K562 (cell line): ENCODE results near the gene ST3GAL5. TPM values are rescaled to one million over a fixed set of nuclear protein-coding genes. Genes with fewer than 3 reads are reported as not detected.

Experiments used
- ATAC-seq: fragments of 200-7000 bp; cut with Tn5 transposase; 3 replicates; pipeline ENCODE4 v1.9.1; 2020; ENCODE audit warnings: moderate library complexity
- BruUV-seq: library from RNA; stranded (reverse); fragments of 400-500 nt; replicated peaks from 2 replicates; lab custom pipeline; 2021; lab: Mats Ljungman, UMichigan
- CTCF ChIA-PET: fragments of 300-600 bp; formaldehyde crosslinking; extraction: SDS; loops from one replicate; lab custom pipeline; 2021; ENCODE audit warnings: low intra/inter-chr PET ratio; lab: Yijun Ruan, JAX
- POLR2A ChIA-PET: fragments of 300-600, 350-650 bp; sonication (Branson Sonifier 250); formaldehyde crosslinking; extraction: SDS; loops from one replicate; lab custom pipeline; 2021; ENCODE audit warnings: antibody characterized with exemption, inconsistent platforms; lab: Yijun Ruan, JAX
- DNase-seq, 4 experiments: peaks; one replicate each; pipeline versions ENCODE4 v3.0.0 to v3.0.0-alpha.2; 2011 to 2018; ENCODE audit warnings: low spot score in 3 of 4, mixed read lengths in 3 of 4; ENCODE audit errors: extremely low read depth in 1 of 4
- FAIRE-seq: peaks from 2 replicates; lab custom pipeline; 2011; peaks lifted over from hg19 to GRCh38; lab: Jason Lieb, UNC
- H2AFZ ChIP-seq: 2 replicates; pipeline ENCODE4 v1.6.0; 2011; ENCODE audit warnings: low read depth, low read length, control low read depth, inconsistent platforms
- H3K27ac ChIP-seq: fragments of 200-600 bp; 3 replicates; pipeline ENCODE4 v1.8.0; 2011; ENCODE audit warnings: low read depth, mild to moderate bottlenecking, control low read depth, inconsistent platforms, low read length, moderate library complexity, mixed read lengths; ENCODE audit errors: extremely low read depth
- H3K27me3 ChIP-seq, 2 experiments: fragments of 300-600 bp in 1 of 2; 2 replicates in 1 of 2; 3 replicates in 1 of 2; pipeline versions ENCODE4 v1.6.0 to v1.8.0; 2011; ENCODE audit warnings: inconsistent platforms in 2 of 2, low read length in 2 of 2, mild to moderate bottlenecking in 1 of 2, mixed read lengths in 1 of 2, moderate library complexity in 1 of 2; ENCODE audit not compliant: control insufficient read depth in 2 of 2, insufficient read depth in 2 of 2
- H3K36me3 ChIP-seq: fragments of 300-600 bp; 3 replicates; pipeline ENCODE4 v1.8.0; 2011; ENCODE audit warnings: mild to moderate bottlenecking, low read length, inconsistent platforms; ENCODE audit not compliant: control insufficient read depth, insufficient read depth
- H3K4me1 ChIP-seq, 2 experiments: fragments of 200-600 bp in 1 of 2; replicated peaks in 1 of 2; 2 replicates in 1 of 2; 3 replicates in 1 of 2; pipeline versions ENCODE4 v1.5.1 to v1.8.0; 2011; ENCODE audit warnings: inconsistent platforms in 2 of 2, low read length in 2 of 2, mild to moderate bottlenecking in 1 of 2, mixed read lengths in 1 of 2, moderate library complexity in 1 of 2; ENCODE audit not compliant: control insufficient read depth in 2 of 2, insufficient read depth in 2 of 2
- H3K4me2 ChIP-seq: 2 replicates; pipeline ENCODE4 v1.6.1; 2011; ENCODE audit warnings: low read length, control low read depth, inconsistent platforms, mixed read lengths; ENCODE audit not compliant: insufficient read depth
- H3K4me3 ChIP-seq: fragments of 200-600 bp; sonication (generic), shearing (Covaris generic); 2 replicates; pipeline ENCODE4 v1.5.1; 2016; ENCODE audit warnings: control low read depth, inconsistent platforms
- H3K79me2 ChIP-seq: fragments of 200-600 bp; 3 replicates; pipeline ENCODE4 v1.8.0; 2011; ENCODE audit warnings: low read length, inconsistent platforms; ENCODE audit not compliant: control insufficient read depth, insufficient read depth
- H3K9ac ChIP-seq, 2 experiments: 2 replicates each; pipeline versions ENCODE4 v1.6.0 to v1.6.1; 2011; ENCODE audit warnings: low read depth in 2 of 2, low read length in 2 of 2, control low read depth in 1 of 2, inconsistent platforms in 1 of 2, mild to moderate bottlenecking in 1 of 2, mixed read lengths in 1 of 2; ENCODE audit not compliant: insufficient read depth in 1 of 2
- H3K9me1 ChIP-seq: one replicate; pipeline ENCODE4 v1.6.0; 2011; ENCODE audit warnings: inconsistent platforms, mild to moderate bottlenecking, low read length, moderate library complexity; ENCODE audit not compliant: control insufficient read depth, insufficient read depth
- H3K9me3 ChIP-seq: replicated peaks from 2 replicates; pipeline ENCODE4 v1.5.1; 2011; ENCODE audit warnings: low read depth, low read length, inconsistent platforms; ENCODE audit not compliant: control insufficient read depth, insufficient read depth
- H4K20me1 ChIP-seq: replicated peaks from 2 replicates; pipeline ENCODE4 v1.6.1; 2011; ENCODE audit warnings: low read length, inconsistent platforms, mixed read lengths; ENCODE audit not compliant: control insufficient read depth, insufficient read depth
- ARID3A ChIP-seq: IDR thresholded peaks from 2 replicates; pipeline ENCODE4 v1.6.1; 2012; ENCODE audit warnings: low read depth, low read length, improper control_type of control experiment, borderline replicate concordance
- BCLAF1 ChIP-seq, 2 experiments: fragments of 450-650 bp in 1 of 2; IDR thresholded peaks; 2 replicates each; pipeline ENCODE4 v1.6.1; 2011 to 2017; ENCODE audit warnings: low read depth in 2 of 2, antibody characterized with exemption in 1 of 2, borderline replicate concordance in 1 of 2, low read length in 1 of 2, mild to moderate bottlenecking in 1 of 2, mixed read lengths in 1 of 2; ENCODE audit not compliant: control insufficient read depth in 1 of 2
- E2F1 ChIP-seq: sonication (generic); formaldehyde crosslinking; IDR thresholded peaks from 2 replicates; pipeline ENCODE4 v1.8.1; 2023; ENCODE audit warnings: mild to moderate bottlenecking, missing genetic modification reagents, moderate library complexity
- GATA2 ChIP-seq: sonication (generic); formaldehyde crosslinking; IDR thresholded peaks from 2 replicates; pipeline ENCODE4 v1.4.0; 2020; ENCODE audit warnings: mild to moderate bottlenecking, missing genetic modification reagents
- L3MBTL2 ChIP-seq: fragments of 450-650 bp; IDR thresholded peaks from 2 replicates; pipeline ENCODE4 v1.6.1; 2016; ENCODE audit warnings: mild to moderate bottlenecking, moderate library complexity
- NFE2 ChIP-seq: IDR thresholded peaks from 2 replicates; pipeline ENCODE4 v1.6.1; 2014; ENCODE audit warnings: antibody characterized with exemption, low read depth
- POU5F1 ChIP-seq: fragments of 150-350 bp; IDR thresholded peaks from 2 replicates; pipeline ENCODE4 v1.6.1; 2014; ENCODE audit warnings: borderline replicate concordance, low read length, low read depth, mild to moderate bottlenecking; ENCODE audit not compliant: partially characterized antibody
- SIN3B ChIP-seq: fragments of 450-650 bp; IDR thresholded peaks from 2 replicates; pipeline ENCODE4 v1.6.1; 2017; ENCODE audit warnings: low read depth, mild to moderate bottlenecking, moderate library complexity
- USF2 ChIP-seq: sonication (generic); formaldehyde crosslinking; IDR thresholded peaks from 2 replicates; pipeline ENCODE4 v1.5.0; 2020; ENCODE audit warnings: missing genetic modification reagents
- ZBTB34 ChIP-seq: fragments of 250-450 bp; sonication (Bioruptor Pico); IDR thresholded peaks from 2 replicates; pipeline ENCODE4 v1.8.0; 2021; ENCODE audit warnings: mild to moderate bottlenecking, moderate library complexity
- ZNF253 ChIP-seq: fragments of 250-450 bp; sonication (Bioruptor Pico); conservative IDR thresholded peaks from 2 replicates; pipeline ENCODE4 v1.6.1; 2021; ENCODE audit warnings: mild to moderate bottlenecking
- ZNF3 ChIP-seq: fragments of 250-450 bp; sonication (Bioruptor Pico); IDR thresholded peaks from 2 replicates; pipeline ENCODE4 v1.5.0; 2021; ENCODE audit warnings: mild to moderate bottlenecking, moderate library complexity
- WGBS: fragments of 100-300 bp; shearing (Covaris generic); methylation state at CpG from one replicate; pipeline ENCODE4 v1.1.6; 2016; ENCODE audit warnings: low coverage, mixed read lengths; ENCODE audit not compliant: insufficient coverage; ENCODE audit errors: missing lambda C conversion rate; 5-methylcytosine and 5-hydroxymethylcytosine counted together
- in situ Hi-C: fragments of 300-500 bp; cut with MboI; formaldehyde crosslinking; loops from 4 replicates; pipeline ENCODE4 v1.15.0; 2018; ENCODE audit warnings: inconsistent platforms, mixed read lengths
- intact Hi-C: fragments of 100-400 bp; cut with micrococcal nuclease; formaldehyde crosslinking; loops from 2 replicates; pipeline ENCODE4 v1.14.2; 2022
- polyA plus RNA-seq, 8 experiments: library from polyadenylated mRNA; depleted of rRNA in 4 of 8; stranded (reverse) in 5 of 8; unstranded in 3 of 8; fragments of >200 nt; fragmentation: Nextera tagmentation in 2 of 8; fragmentation: Illumina TruSeq in 1 of 8; extraction: Ambion mirVana in 2 of 8; extraction: Trizol in 1 of 8; gene quantifications; 2 replicates each; pipeline versions ENCODE4 v1.2.1 to v1.2.3, GENCODE V29; 2011 to 2014; ENCODE audit warnings: inconsistent platforms in 1 of 8, missing spikeins in 1 of 8
- total RNA-seq, 7 experiments: library from RNA; depleted of rRNA in 6 of 7; stranded (reverse); fragments of >200 nt in 6 of 7; fragmentation: Illumina TruSeq in 2 of 7; extraction: Trizol in 2 of 7; gene quantifications; 2 replicates each; pipeline versions ENCODE4 v1.2.1 to v1.2.3, GENCODE V29; 2011 to 2021; ENCODE audit warnings: low replicate concordance in 1 of 7

The ST3GAL5 gene
- total and polyA plus RNA-seq, 9 of the 15 experiments (the other 6 are each of a cell fraction or from before 2014, with no cell fraction given): 1.6 to 10.0 (median 4.2) TPM

- Histone ChIP-seq H3K4me1 (peaks cover 25 to 35% of the 10 kb centered on the region in 2 experiments; a peak in 4 of 5 replicates), H3K4me2 (peak overlapping the region; percentile 39), H3K9me1 (no peaks in the 10 kb centered on the region), H4K20me1 (no peaks in the 10 kb centered on the region), H3K27me3 (no peaks in the 10 kb centered on the region), H3K27ac (0 out of 3 replicates have a peak overlapping the region, but pooled peaks have one; percentile 30), H3K36me3 (no peaks in the 10 kb centered on the region; the same call in 2 of the 3 replicates), H3K4me3 (no peak overlapping the region), H3K79me2 (0 out of 3 replicates have a peak, but pooled peaks cover 8% of the 10 kb centered on the region), H2AFZ (peak overlapping the region; percentile 81), H3K9me3 (no peaks in the 10 kb centered on the region), H3K9ac (0 out of 4 replicates have a peak overlapping the region, but pooled peaks of 1 of the 2 experiments have one; percentile 1)
- in situ Hi-C loops (no loop called here), intact Hi-C loops (no loop called here)
- ChIA-PET CTCF (interaction anchor here (0.6 kb wide), 1 partner anchor 857 kb away, joined by 3 read pairs; no protein-coding TSS in a partner anchor), POLR2A (interaction anchor here (0.6 to 1.5 kb wide), 3 partner anchors 9 to 588 kb away, joined by 3 to 8 read pairs (median 5); no protein-coding TSS in a partner anchor)
- BruUV-seq: no TSS peak
- 28% methylated on average over 5 of the region's 5 CpGs for WGBS
- DNase-seq (peak in 3 of 4 experiments; percentile 40 to 53 (median 42)), FAIRE-seq (peak; percentile 90), ATAC-seq (no peak)
- TF ChIP-seq SIN3B: no peak
- TF ChIP-seq ZNF253 (CRISPR knock-in tag): no peak
- no peak for TF ChIP-seq E2F1 (CRISPR knock-in tag)
- peak; percentile 75 for TF ChIP-seq GATA2 (CRISPR knock-in tag)
- TF ChIP-seq NFE2: peak; percentile 46
- no peak for TF ChIP-seq POU5F1
- TF ChIP-seq ZNF3: no peak
- TF ChIP-seq BCLAF1 (IDR thresholded peaks at IDR 0.05; ENCODE audit: borderline replicate concordance in 1 of 2, control insufficient read depth in 1 of 2, low read depth in 2 of 2, low read length in 1 of 2): no peak
- no peak for TF ChIP-seq ARID3A
- TF ChIP-seq ZBTB34 (CRISPR knock-in tag): no peak
- TF ChIP-seq L3MBTL2: peak; percentile 66; the same call in 1 of the 2 replicates
- no peak for TF ChIP-seq USF2 (CRISPR knock-in tag)
Measured at GRCh38 chr2:85890522-85891176, 1.9 kb upstream of the ST3GAL5 start.
